NB4 (cell line): Measurements from ENCODE around the gene CDH13.

ENCODE experiments used
- DNase-seq: peaks from one replicate; pipeline ENCODE4 v3.0.0; 2010; ENCODE audit warnings: low read depth
- H3K4me3 ChIP-seq: one replicate; pipeline ENCODE4 v1.5.1; 2011; ENCODE audit warnings: mild to moderate bottlenecking, low read depth, low read length, moderate library complexity
- CTCF ChIP-seq: IDR thresholded peaks from one replicate; pipeline ENCODE4 v1.5.1; 2012; ENCODE audit warnings: low read depth, low read length
- MAX ChIP-seq: IDR thresholded peaks from 2 replicates; pipeline ENCODE4 v1.6.1; 2011; ENCODE audit warnings: low read depth, low read length
- MYC ChIP-seq: IDR thresholded peaks from 2 replicates; pipeline ENCODE4 v1.6.1; 2011; ENCODE audit warnings: low read depth, low read length
- POLR2A ChIP-seq: IDR thresholded peaks from 2 replicates; pipeline ENCODE4 v1.6.1; 2011; ENCODE audit warnings: mild to moderate bottlenecking; ENCODE audit not compliant: insufficient read length; ENCODE audit errors: extremely low read depth

The CDH13 gene

GRCh38 chr16:83253521-83253920 is 626.8 kb downstream of the CDH13 start:
- H3K4me3 ChIP-seq: no peak overlapping the region
- DNase-seq: no peak
- TF ChIP-seq POLR2A: no peak
- no peak for TF ChIP-seq MAX

- TF ChIP-seq CTCF: no peak
- TF ChIP-seq MAX: no peak
- TF ChIP-seq MYC: no peak
- TF ChIP-seq POLR2A: no peak
- H3K4me3 ChIP-seq: no peak overlapping the region
- no peak for DNase-seq
These were observed 631.7 kb downstream of the CDH13 start for GRCh38 chr16:83258366-83258928.

GRCh38 chr16:83266848-83267553 is 640.2 kb downstream of the CDH13 start:
- no peak for DNase-seq
- no peak for TF ChIP-seq POLR2A
- TF ChIP-seq MAX: no peak
- TF ChIP-seq CTCF: no peak
- no peak for TF ChIP-seq MYC
- no peak overlapping the region for H3K4me3 ChIP-seq

GRCh38 chr16:83268169-83268568 is 641.4 kb downstream of the CDH13 start:
- H3K4me3 ChIP-seq: no peak overlapping the region
- TF ChIP-seq MYC (no peak), CTCF (no peak), POLR2A (no peak), MAX (no peak)
- DNase-seq: no peak

GRCh38 chr16:83269048-83269447 is 642.3 kb downstream of the CDH13 start:
- DNase-seq: no peak
- no peak overlapping the region for H3K4me3 ChIP-seq
- TF ChIP-seq MAX (no peak), CTCF (no peak), POLR2A (no peak), MYC (no peak)

- DNase-seq: no peak
- no peak for TF ChIP-seq CTCF
- no peak overlapping the region for H3K4me3 ChIP-seq
These were observed 642.8 kb downstream of the CDH13 start for GRCh38 chr16:83269541-83269940.
